Endodermal cell (in vitro differentiated cells): Measurements from ENCODE around the gene RBFOX1. TPM values are rescaled to one million over a fixed set of nuclear protein-coding genes. Genes with fewer than 3 reads are reported as not detected.

Experiments used
- DNase-seq: peaks from one replicate; pipeline ENCODE4 v3.0.0-alpha.2; 2017
- H3K27ac ChIP-seq: 2 replicates; pipeline ENCODE4 v1.5.1; 2013; ENCODE audit warnings: mild to moderate bottlenecking, low read depth, low read length, moderate library complexity
- H3K27me3 ChIP-seq: 2 replicates; pipeline ENCODE4 v1.6.1; 2013; ENCODE audit warnings: mild to moderate bottlenecking, low read length, moderate library complexity; ENCODE audit not compliant: insufficient read depth, control insufficient read depth, poor library complexity, severe bottlenecking
- H3K36me3 ChIP-seq: 2 replicates; pipeline ENCODE4 v1.7.0; 2013; ENCODE audit warnings: mild to moderate bottlenecking, low read length, moderate library complexity; ENCODE audit not compliant: control insufficient read depth, insufficient read depth
- H3K4me1 ChIP-seq: one replicate; pipeline ENCODE4 v1.7.0; 2013; ENCODE audit warnings: low read length; ENCODE audit not compliant: control insufficient read depth, insufficient read depth
- H3K4me3 ChIP-seq: 2 replicates; pipeline ENCODE4 v1.5.1; 2013; ENCODE audit warnings: mild to moderate bottlenecking, low read length, moderate library complexity
- H3K9ac ChIP-seq: 2 replicates; pipeline ENCODE4 v1.6.1; 2013; ENCODE audit warnings: mild to moderate bottlenecking, low read length, moderate library complexity; ENCODE audit not compliant: poor library complexity, severe bottlenecking; ENCODE audit errors: extremely low read depth
- H3K9me3 ChIP-seq: 2 replicates; pipeline ENCODE4 v1.6.1; 2013; ENCODE audit warnings: mild to moderate bottlenecking, low read length, moderate library complexity; ENCODE audit not compliant: control insufficient read depth
- H3K27ac Mint-ChIP-seq: 2 replicates; pipeline ENCODE4 v1.8.0; 2020; ENCODE audit warnings: mixed read lengths
- H3K27me3 Mint-ChIP-seq: 2 replicates; pipeline ENCODE4 v1.8.0; 2021; ENCODE audit warnings: mild to moderate bottlenecking, mixed read lengths; ENCODE audit not compliant: insufficient read depth
- H3K36me3 Mint-ChIP-seq: 2 replicates; pipeline ENCODE4 v1.8.0; 2020; ENCODE audit warnings: low read depth, mixed read lengths
- H3K4me1 Mint-ChIP-seq: 2 replicates; pipeline ENCODE4 v1.8.0; 2020; ENCODE audit warnings: mixed read lengths
- H3K4me3 Mint-ChIP-seq: 2 replicates; pipeline ENCODE4 v1.8.0; 2020; ENCODE audit warnings: mild to moderate bottlenecking, moderate library complexity, mixed read lengths
- H3K9me3 Mint-ChIP-seq: 2 replicates; pipeline ENCODE4 v1.8.0; 2020; ENCODE audit warnings: mild to moderate bottlenecking, mixed read lengths
- CTCF ChIP-seq: fragments of 200-600 bp; sonication (generic); conservative IDR thresholded peaks from 2 replicates; pipeline ENCODE4 v1.5.0; 2021; ENCODE audit warnings: antibody characterized with exemption, mild to moderate bottlenecking
- WGBS, 2 experiments: methylation state at CpG; one replicate each; pipeline versions ENCODE4 v1.1.5 to v1.1.7; 2013; ENCODE audit warnings: missing lambda C conversion rate in 2 of 2, mixed read lengths in 1 of 2; ENCODE audit not compliant: insufficient coverage in 1 of 2, insufficient read length in 1 of 2; 5-methylcytosine and 5-hydroxymethylcytosine counted together
- total RNA-seq, 2 donors: library from RNA; stranded (reverse); fragmentation: NEBNext Ultra II Directional in 1 of 2; extraction: Animal tissue kit (Norgen Biotek cat#: 25700) in 1 of 2; gene quantifications; 2 replicates in 1 of 2; 3 replicates in 1 of 2; pipeline ENCODE4 v1.2.1, GENCODE V29; 2021

The RBFOX1 gene
- total RNA-seq, 2 donors from 2014 or later: 2.6 to 2.7 TPM

DNA sequence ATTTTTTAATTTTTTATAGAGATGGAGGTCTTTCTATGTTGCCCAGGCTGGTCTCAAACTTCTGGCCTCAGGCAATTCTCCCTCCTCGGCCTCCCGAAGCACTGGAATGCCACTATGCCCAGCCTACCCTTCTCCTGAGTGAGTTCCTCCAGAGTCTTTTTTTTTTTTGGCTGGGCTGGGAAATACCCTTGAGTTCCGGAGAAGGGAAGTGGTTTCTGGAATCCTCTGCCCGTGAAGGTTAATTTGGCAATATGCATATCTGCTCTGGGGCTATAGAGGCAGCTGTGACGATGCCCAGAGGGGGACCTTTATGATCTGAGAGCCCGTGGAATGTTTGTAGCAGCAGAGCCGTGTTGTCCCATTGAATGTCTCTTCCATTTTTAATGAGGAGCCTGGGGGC, 217.5 kb downstream of the RBFOX1 start:
- no peak for TF ChIP-seq CTCF
- 91 to 100% methylated on average over 2 to 7 of the region's 7 CpGs for WGBS, 2 experiments

GRCh38 chr16:7555459-7555858, 222.8 kb downstream of the RBFOX1 start:
- Mint-ChIP-seq H3K27me3 (no peaks in the 10 kb centered on the region), H3K27ac (no peak overlapping the region), H3K4me1 (peaks cover 7% of the 10 kb centered on the region), H3K36me3 (no peaks in the 10 kb centered on the region), H3K9me3 (no peaks in the 10 kb centered on the region), H3K4me3 (no peak overlapping the region)
- no peak for DNase-seq
- no peaks in the 10 kb centered on the region for H3K4me1 ChIP-seq
- TF ChIP-seq CTCF: no peak
- 91 to 97% methylated on average over 6 to 7 of the region's 7 CpGs for WGBS, 2 experiments
- H3K4me3 ChIP-seq: no peak overlapping the region
- no peak overlapping the region for H3K27ac ChIP-seq
- H3K9ac ChIP-seq: no peak overlapping the region
- H3K9me3 ChIP-seq: no peaks in the 10 kb centered on the region
- H3K27me3 ChIP-seq: no peaks in the 10 kb centered on the region
- H3K36me3 ChIP-seq: no peaks in the 10 kb centered on the region

More for the DNA sequence above, 217.5 kb downstream of the RBFOX1 start:
- no peak for DNase-seq
- H3K27ac ChIP-seq: no peak overlapping the region
- H3K27me3 ChIP-seq: no peaks in the 10 kb centered on the region
- no peaks in the 10 kb centered on the region for H3K9me3 ChIP-seq
- Mint-ChIP-seq H3K4me3 (no peak overlapping the region), H3K27ac (no peak overlapping the region), H3K27me3 (no peaks in the 10 kb centered on the region), H3K36me3 (no peaks in the 10 kb centered on the region), H3K4me1 (peaks cover 18% of the 10 kb centered on the region), H3K9me3 (no peaks in the 10 kb centered on the region)
- H3K4me3 ChIP-seq: no peak overlapping the region
- H3K4me1 ChIP-seq: no peaks in the 10 kb centered on the region
- H3K36me3 ChIP-seq: no peaks in the 10 kb centered on the region
- H3K9ac ChIP-seq: no peak overlapping the region

DNA sequence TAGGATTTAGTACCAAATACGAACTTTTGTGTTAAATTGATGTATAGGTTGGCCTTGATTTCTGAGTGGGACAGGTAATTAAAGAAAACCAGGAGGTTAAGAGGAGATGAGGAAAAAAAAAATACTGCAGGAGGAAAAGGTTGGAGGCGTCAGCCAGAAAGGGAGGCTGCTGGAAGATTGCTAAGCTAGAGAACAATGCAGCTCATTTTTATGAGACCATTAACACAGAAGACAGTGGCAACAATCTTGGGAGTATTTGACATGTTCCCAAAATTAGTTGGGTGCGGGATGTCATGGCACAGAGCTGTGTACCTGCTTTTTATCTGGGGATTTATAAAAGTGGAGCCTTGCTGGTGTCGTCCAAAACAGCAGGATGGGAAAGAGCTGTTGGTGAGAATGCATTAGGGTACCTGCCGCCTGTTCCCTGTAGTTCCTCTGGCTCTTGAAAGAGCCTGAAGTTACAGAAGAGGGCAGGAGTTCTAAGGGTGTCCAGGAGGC, 229.3 kb downstream of the RBFOX1 start:
- 91 to 95% methylated on average over 4 to 5 of the region's 5 CpGs for WGBS, 2 experiments
- Histone ChIP-seq H3K9me3 (no peaks in the 10 kb centered on the region), H3K36me3 (no peaks in the 10 kb centered on the region), H3K27me3 (peaks cover 3% of the 10 kb centered on the region), H3K4me1 (no peaks in the 10 kb centered on the region), H3K9ac (no peak overlapping the region), H3K4me3 (no peak overlapping the region), H3K27ac (no peak overlapping the region)
- TF ChIP-seq CTCF: no peak
- no peak for DNase-seq
- Mint-ChIP-seq H3K27me3 (peaks cover 5% of the 10 kb centered on the region), H3K36me3 (no peaks in the 10 kb centered on the region), H3K27ac (no peak overlapping the region), H3K4me1 (peaks cover 5% of the 10 kb centered on the region), H3K4me3 (no peak overlapping the region), H3K9me3 (no peaks in the 10 kb centered on the region)
